Vagina (tissue), 2 donors: Measurements from ENCODE around the gene RASD1. TPM values are rescaled to one million over a fixed set of nuclear protein-coding genes. Genes with fewer than 3 reads are reported as not detected.

Source experiments
- DNase-seq, 2 donors: peaks; one replicate each; pipeline ENCODE4 v3.0.0-alpha.2; 2017; ENCODE audit errors: extremely low spot score in 2 of 2
- H3K27ac ChIP-seq: fragments of 200-600 bp; sonication (generic); one replicate; pipeline ENCODE4 v1.5.1; 2019
- H3K27me3 ChIP-seq: fragments of 200-600 bp; sonication (generic); one replicate; pipeline ENCODE4 v1.5.1; 2019
- H3K36me3 ChIP-seq, 2 donors: fragments of 200-600 bp; sonication (generic); one replicate each; pipeline ENCODE4 v1.5.1; 2017 to 2019
- H3K4me1 ChIP-seq: fragments of 200-600 bp; sonication (generic); one replicate; pipeline ENCODE4 v1.5.1; 2019
- H3K4me3 ChIP-seq, 2 donors: fragments of 200-600 bp; sonication (generic); 1 replicate in 1 of 2; 2 replicates in 1 of 2; pipeline ENCODE4 v1.5.1; 2016 to 2019
- H3K9me3 ChIP-seq: fragments of 200-600 bp; sonication (generic); one replicate; pipeline ENCODE4 v1.5.1; 2019
- CTCF ChIP-seq, 3 experiments: fragments of 450-650 bp in 2 of 3; fragments of 200-600 bp in 1 of 3; sonication (generic) in 1 of 3; IDR thresholded peaks; one replicate each; pipeline ENCODE4 v1.5.1; 2017 to 2019; ENCODE audit warnings: antibody characterized with exemption in 3 of 3, mild to moderate bottlenecking in 2 of 3, moderate library complexity in 2 of 3
- POLR2A ChIP-seq, 2 donors: fragments of 450-650 bp; IDR thresholded peaks; one replicate each; pipeline ENCODE4 v1.6.1; 2017; ENCODE audit warnings: antibody characterized with exemption in 2 of 2, mild to moderate bottlenecking in 2 of 2, moderate library complexity in 2 of 2
- POLR2AphosphoS5 ChIP-seq, 2 donors: sonication (generic); formaldehyde crosslinking; IDR thresholded peaks; one replicate each; pipeline ENCODE4 v1.9.0; 2017; ENCODE audit warnings: antibody characterized with exemption in 2 of 2, mild to moderate bottlenecking in 2 of 2, low read depth in 1 of 2; ENCODE audit not compliant: insufficient read depth in 1 of 2
- intact Hi-C: fragments of 100-400 bp; cut with DNase I; formaldehyde crosslinking; loops from one replicate; pipeline ENCODE4 v1.15.1; 2023
- total RNA-seq: library from RNA; depleted of rRNA; stranded (reverse); fragments of >200 nt; gene quantifications from one replicate; pipeline ENCODE4 v1.2.3, GENCODE V29; 2016

RASD1 gene
- total RNA-seq, 1 donor from 2014 or later, result 227 TPM

GRCh38 chr17:17454276-17454675 lies 41.9 kb downstream of the RASD1 start:
- no peak for DNase-seq
- no peaks in the 10 kb centered on the region for H3K4me1 ChIP-seq

GRCh38 chr17:17453088-17453487 lies 43.1 kb downstream of the RASD1 start:
- Histone ChIP-seq H3K4me1 (no peaks in the 10 kb centered on the region), H3K4me3 (no peak overlapping the region), H3K27me3 (no peaks in the 10 kb centered on the region), H3K27ac (no peak overlapping the region), H3K9me3 (no peaks in the 10 kb centered on the region), H3K36me3 (no peaks in the 10 kb centered on the region)
- no peak for DNase-seq
- TF ChIP-seq CTCF (IDR thresholded peaks at IDR 0.05) (no peak), POLR2AphosphoS5 (IDR thresholded peaks at IDR 0.05; ENCODE audit: insufficient read depth in 1 of 2, low read depth in 1 of 2) (no peak), POLR2A (IDR thresholded peaks at IDR 0.05) (no peak)
- intact Hi-C loops, result no loop called here

More at GRCh38 chr17:17454276-17454675, 41.9 kb downstream of the RASD1 start:
- no peak overlapping the region for H3K27ac ChIP-seq
- TF ChIP-seq CTCF (IDR thresholded peaks at IDR 0.05) (no peak), POLR2AphosphoS5 (IDR thresholded peaks at IDR 0.05; ENCODE audit: insufficient read depth in 1 of 2, low read depth in 1 of 2) (no peak), POLR2A (IDR thresholded peaks at IDR 0.05) (no peak)
- H3K27me3 ChIP-seq, result no peaks in the 10 kb centered on the region
- H3K4me3 ChIP-seq, result no peak overlapping the region
- no peaks in the 10 kb centered on the region for H3K9me3 ChIP-seq
- no peaks in the 10 kb centered on the region for H3K36me3 ChIP-seq
- intact Hi-C loops, result no loop called here

- TF ChIP-seq POLR2A (IDR thresholded peaks at IDR 0.05) (no peak), CTCF (IDR thresholded peaks at IDR 0.05) (no peak), POLR2AphosphoS5 (IDR thresholded peaks at IDR 0.05; ENCODE audit: insufficient read depth in 1 of 2, low read depth in 1 of 2) (no peak)
- no peak for DNase-seq
- peaks cover 13% of the 10 kb centered on the region for H3K4me1 ChIP-seq
- H3K36me3 ChIP-seq, result no peaks in the 10 kb centered on the region
- H3K4me3 ChIP-seq, result no peak overlapping the region
- peak overlapping the region; percentile 30 for H3K27ac ChIP-seq
- intact Hi-C loops, result no loop called here
- H3K27me3 ChIP-seq, result no peaks in the 10 kb centered on the region
- H3K9me3 ChIP-seq, result no peaks in the 10 kb centered on the region
Observed at GRCh38 chr17:17448723-17449122, 47.5 kb downstream of the RASD1 start.

GRCh38 chr17:17448076-17448475 lies 48.1 kb downstream of the RASD1 start:
- Histone ChIP-seq H3K4me1 (peaks cover 13% of the 10 kb centered on the region), H3K9me3 (no peaks in the 10 kb centered on the region), H3K27ac (peak overlapping the region; percentile 30), H3K36me3 (no peaks in the 10 kb centered on the region), H3K4me3 (no peak overlapping the region), H3K27me3 (no peaks in the 10 kb centered on the region)
- intact Hi-C loops, result no loop called here
- no peak for TF ChIP-seq POLR2AphosphoS5 (IDR thresholded peaks at IDR 0.05; ENCODE audit: insufficient read depth in 1 of 2, low read depth in 1 of 2)
- TF ChIP-seq POLR2A (IDR thresholded peaks at IDR 0.05), result no peak
- TF ChIP-seq CTCF (IDR thresholded peaks at IDR 0.05), result no peak
- DNase-seq, result no peak

- Histone ChIP-seq H3K36me3 (no peaks in the 10 kb centered on the region), H3K27ac (peak overlapping the region; percentile 42), H3K4me1 (peaks cover 13% of the 10 kb centered on the region), H3K9me3 (no peaks in the 10 kb centered on the region), H3K4me3 (no peak overlapping the region), H3K27me3 (no peaks in the 10 kb centered on the region)
- DNase-seq, result no peak
- TF ChIP-seq POLR2A (IDR thresholded peaks at IDR 0.05), result no peak
- TF ChIP-seq CTCF (IDR thresholded peaks at IDR 0.05), result no peak
- no peak for TF ChIP-seq POLR2AphosphoS5 (IDR thresholded peaks at IDR 0.05; ENCODE audit: insufficient read depth in 1 of 2, low read depth in 1 of 2)
- intact Hi-C loops, result no loop called here
Observed at GRCh38 chr17:17447264-17447663, 48.9 kb downstream of the RASD1 start.
